Omental fat pad (tissue), 4 donors: ENCODE measurements around the gene CCDC126. TPM values are rescaled to one million over a fixed set of nuclear protein-coding genes. Genes with fewer than 3 reads are reported as not detected.

ENCODE experiments used
- ATAC-seq: fragments of 150-250 bp; one replicate; pipeline ENCODE4 v1.9.1; 2016; ENCODE audit warnings: mild to moderate bottlenecking, moderate library complexity; ENCODE audit not compliant: low FRiP score
- DNase-seq: peaks from one replicate; pipeline ENCODE4 v3.0.0-alpha.2; 2019; ENCODE audit warnings: low spot score
- CTCF ChIP-seq, 3 donors: fragments of 450-650 bp; IDR thresholded peaks; one replicate each; pipeline ENCODE4 v1.5.1; 2016 to 2017; ENCODE audit warnings: antibody characterized with exemption in 3 of 3, mild to moderate bottlenecking in 3 of 3, moderate library complexity in 2 of 3
- total RNA-seq, 4 donors: library from RNA; depleted of rRNA; stranded (reverse); fragments of >200 nt; gene quantifications; one replicate each; pipeline ENCODE4 v1.1.0, GENCODE V29; 2016

Gene CCDC126
- total RNA-seq, 4 donors from 2014 or later = 11.0 to 23.6 (median 14.2) TPM

DNA sequence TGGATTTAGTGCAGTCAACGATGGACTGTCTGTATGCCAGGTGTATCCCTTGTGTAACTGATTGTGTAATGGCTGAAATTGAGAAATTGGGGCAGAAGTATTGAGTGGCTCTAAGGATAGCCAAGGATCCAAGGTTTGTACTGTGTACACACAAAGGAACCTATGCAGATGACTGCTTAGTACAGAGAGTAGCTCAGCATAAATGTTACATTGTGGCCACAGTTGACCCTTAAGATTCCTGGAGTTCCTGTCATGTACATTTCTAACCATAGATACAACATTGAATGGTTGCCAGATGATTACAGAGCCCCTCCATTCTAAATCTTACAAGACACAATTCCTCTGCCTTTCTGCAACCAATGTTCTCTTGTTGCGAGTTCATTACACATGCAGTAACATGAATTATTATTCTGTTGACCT, 25.3 kb downstream of the CCDC126 start:
- no peak for TF ChIP-seq CTCF (IDR thresholded peaks at IDR 0.05)

DNA sequence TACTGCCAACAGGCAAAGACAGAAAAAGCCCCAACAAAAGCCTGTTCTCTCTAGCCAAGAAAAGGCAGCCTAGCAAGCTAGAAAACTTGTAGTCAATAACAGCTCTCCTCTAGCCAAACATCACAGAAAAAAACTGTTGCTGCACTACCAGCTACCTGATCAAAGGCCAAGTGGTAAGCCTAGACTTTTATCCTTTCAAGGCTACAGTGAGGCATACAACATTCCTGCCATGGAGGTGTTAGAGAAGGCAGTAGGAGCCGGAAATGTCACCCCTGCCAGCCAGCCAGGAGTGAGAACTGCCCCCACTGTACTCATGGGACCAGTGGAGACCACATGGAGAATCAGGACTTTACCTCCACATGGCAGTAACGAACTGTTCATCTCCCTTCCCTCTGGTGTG, 31.2 kb downstream of the CCDC126 start:
- DNase-seq (no peak), ATAC-seq (no peak)
- no peak for TF ChIP-seq CTCF (IDR thresholded peaks at IDR 0.05)

More for the DNA sequence above, 25.3 kb downstream of the CCDC126 start:
- peak; percentile 84 for ATAC-seq
- no peak for DNase-seq

GRCh38 chr7:23633417-23633816, 36.2 kb downstream of the CCDC126 start:
- DNase-seq = no peak
- ATAC-seq = no peak
- TF ChIP-seq CTCF (IDR thresholded peaks at IDR 0.05) = no peak

DNA sequence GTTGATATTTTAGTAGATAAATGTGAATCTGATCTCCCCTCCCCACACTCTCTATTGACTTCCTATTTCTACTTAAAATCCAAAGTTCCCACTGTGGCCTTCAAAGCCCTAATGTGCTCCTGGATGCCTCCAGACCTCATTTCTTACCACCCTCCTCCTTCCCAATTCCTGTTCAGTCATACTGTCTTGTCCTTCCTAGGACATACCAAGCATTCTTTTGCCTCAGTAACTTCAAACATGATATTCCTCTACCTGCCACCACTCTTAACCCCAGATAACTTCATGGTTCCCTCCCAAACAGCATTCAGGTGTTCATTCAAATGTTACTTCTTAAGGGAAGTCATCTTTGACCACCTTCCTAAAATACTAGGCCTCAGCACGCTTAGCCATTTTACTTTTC, 48.6 kb downstream of the CCDC126 start:
- no peak for ATAC-seq
- TF ChIP-seq CTCF (IDR thresholded peaks at IDR 0.05) = no peak
- no peak for DNase-seq

DNA sequence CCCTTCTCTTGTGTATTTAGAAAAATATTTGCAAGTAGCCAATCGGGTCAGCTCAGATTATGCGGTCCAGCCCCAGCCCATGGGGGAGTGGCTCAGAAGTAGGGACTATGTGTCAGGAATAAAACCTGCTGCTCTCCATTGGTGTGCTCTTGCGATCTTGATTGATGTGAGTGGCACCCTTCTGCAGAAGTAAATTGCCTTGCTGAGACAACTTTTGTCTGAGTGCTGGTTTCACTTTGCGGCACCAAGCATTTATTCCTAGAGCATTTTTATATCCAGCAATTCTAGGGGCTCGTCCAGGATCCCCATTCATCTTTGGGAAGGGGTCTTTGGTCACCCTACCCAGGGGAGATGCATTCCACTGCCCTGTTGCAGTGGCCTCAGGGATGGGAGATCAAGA, 56.8 kb downstream of the CCDC126 start:
- TF ChIP-seq CTCF (IDR thresholded peaks at IDR 0.05) = no peak
- DNase-seq (no peak), ATAC-seq (no peak)

DNA sequence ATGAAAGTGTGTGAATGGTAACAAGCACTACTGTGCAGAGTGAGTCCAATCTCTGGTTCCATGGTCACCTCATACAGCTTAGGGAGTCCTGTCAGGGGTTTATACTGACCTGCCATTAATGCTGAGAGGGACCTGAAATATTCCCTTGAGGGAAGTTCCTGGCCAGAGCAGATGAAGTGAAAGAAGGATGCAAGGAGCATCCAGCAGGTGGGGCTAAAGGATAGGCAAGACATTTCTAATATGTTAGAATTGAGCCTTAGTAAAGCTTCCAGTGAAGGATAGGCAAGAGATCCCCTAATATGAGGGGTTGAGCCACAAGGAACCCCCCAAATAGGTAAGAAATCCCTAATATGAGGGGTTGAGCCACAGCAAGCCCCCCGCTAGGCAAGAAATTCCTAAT, 57.3 kb downstream of the CCDC126 start:
- no peak for TF ChIP-seq CTCF (IDR thresholded peaks at IDR 0.05)
- DNase-seq = no peak
- no peak for ATAC-seq

- DNase-seq = no peak
- TF ChIP-seq CTCF (IDR thresholded peaks at IDR 0.05) = no peak
- no peak for ATAC-seq
Observed at GRCh38 chr7:23655433-23655832, 58.3 kb downstream of the CCDC126 start.
